ENCODE data around the gene SERBP1. TPM values are rescaled to one million over a fixed set of nuclear protein-coding genes. Genes with fewer than 3 reads are reported as not detected.

Gene SERBP1
- total and polyA plus RNA-seq, 12 donors, result 59.7 to 226 (median 154) TPM

DNA sequence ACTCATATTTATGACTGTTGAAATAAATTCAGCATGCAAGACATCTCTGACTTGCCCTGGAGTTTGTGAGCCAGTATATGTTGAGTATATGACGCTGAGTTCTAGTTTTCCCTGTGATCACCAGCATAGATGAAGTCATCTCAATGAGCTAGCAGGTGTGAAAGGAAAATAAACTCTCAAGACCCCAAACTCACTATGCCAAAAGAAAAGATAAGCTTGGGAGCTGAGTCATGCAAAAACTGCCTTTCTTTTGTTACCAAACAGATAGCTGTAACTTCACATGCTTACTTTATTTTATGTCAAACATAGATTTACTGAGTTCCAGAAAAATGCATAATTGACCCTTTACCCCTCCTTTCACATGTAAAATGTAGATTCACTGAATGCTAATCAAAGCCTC is 52.9 kb downstream of the SERBP1 start:
- intact Hi-C loops (cut with DNase I), result no loop called here
- TF ChIP-seq, protein P1, sequence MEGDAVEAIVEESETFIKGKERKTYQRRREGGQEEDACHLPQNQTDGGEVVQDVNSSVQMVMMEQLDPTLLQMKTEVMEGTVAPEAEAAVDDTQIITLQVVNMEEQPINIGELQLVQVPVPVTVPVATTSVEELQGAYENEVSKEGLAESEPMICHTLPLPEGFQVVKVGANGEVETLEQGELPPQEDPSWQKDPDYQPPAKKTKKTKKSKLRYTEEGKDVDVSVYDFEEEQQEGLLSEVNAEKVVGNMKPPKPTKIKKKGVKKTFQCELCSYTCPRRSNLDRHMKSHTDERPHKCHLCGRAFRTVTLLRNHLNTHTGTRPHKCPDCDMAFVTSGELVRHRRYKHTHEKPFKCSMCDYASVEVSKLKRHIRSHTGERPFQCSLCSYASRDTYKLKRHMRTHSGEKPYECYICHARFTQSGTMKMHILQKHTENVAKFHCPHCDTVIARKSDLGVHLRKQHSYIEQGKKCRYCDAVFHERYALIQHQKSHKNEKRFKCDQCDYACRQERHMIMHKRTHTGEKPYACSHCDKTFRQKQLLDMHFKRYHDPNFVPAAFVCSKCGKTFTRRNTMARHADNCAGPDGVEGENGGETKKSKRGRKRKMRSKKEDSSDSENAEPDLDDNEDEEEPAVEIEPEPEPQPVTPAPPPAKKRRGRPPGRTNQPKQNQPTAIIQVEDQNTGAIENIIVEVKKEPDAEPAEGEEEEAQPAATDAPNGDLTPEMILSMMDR (IDR thresholded peaks at IDR 0.05), result no peak
- TF ChIP-seq POLR2A (IDR thresholded peaks at IDR 0.05), result no peak
- Histone ChIP-seq H3K9me3 (replicated peaks in 1 of 3) (no peaks in the 10 kb centered on the region), H3K27ac (no peak overlapping the region), H3K27me3 (no peaks in the 10 kb centered on the region), H3K36me3 (replicated peaks in 1 of 2) (no peaks in the 10 kb centered on the region), H3K4me1 (replicated peaks in 1 of 2) (no peaks in the 10 kb centered on the region), H3K4me3 (no peak overlapping the region)
- WGBS, 4 donors, result 92 to 100% (median 98%) methylated on average over 1 of the region's 1 CpG
- DNase-seq, result no peak

DNA sequence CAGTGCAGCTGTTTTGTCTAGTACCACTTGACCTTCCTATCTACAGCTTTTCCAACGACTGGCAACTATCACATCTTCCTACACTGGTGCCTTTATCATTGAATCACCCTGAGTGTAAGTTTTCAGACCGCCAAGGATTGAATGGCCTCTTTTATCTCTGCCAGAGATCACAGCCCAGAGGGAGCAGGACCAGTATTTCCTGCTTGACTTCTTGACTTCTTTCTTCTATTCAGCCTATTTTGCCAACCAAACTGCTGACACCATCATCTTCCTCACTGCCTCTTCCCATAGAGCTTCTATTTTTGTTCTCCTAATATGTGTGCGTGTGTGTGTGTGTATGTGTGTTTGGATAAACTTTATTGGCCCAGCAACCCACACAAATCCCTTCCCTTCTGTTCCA is 53.8 kb downstream of the SERBP1 start:
- 56 to 70% (median 66%) methylated on average over 3 of the region's 3 CpGs for WGBS, 4 donors
- Histone ChIP-seq H3K4me1 (replicated peaks in 1 of 2) (no peaks in the 10 kb centered on the region), H3K36me3 (replicated peaks in 1 of 2) (no peaks in the 10 kb centered on the region), H3K27ac (no peak overlapping the region), H3K4me3 (no peak overlapping the region), H3K9me3 (replicated peaks in 1 of 3) (no peaks in the 10 kb centered on the region), H3K27me3 (no peaks in the 10 kb centered on the region)
- DNase-seq, result no peak
- no peak for TF ChIP-seq POLR2A (IDR thresholded peaks at IDR 0.05)
- TF ChIP-seq, protein P1 (IDR thresholded peaks at IDR 0.05), result no peak
- intact Hi-C loops (cut with DNase I), result no loop called here

DNA sequence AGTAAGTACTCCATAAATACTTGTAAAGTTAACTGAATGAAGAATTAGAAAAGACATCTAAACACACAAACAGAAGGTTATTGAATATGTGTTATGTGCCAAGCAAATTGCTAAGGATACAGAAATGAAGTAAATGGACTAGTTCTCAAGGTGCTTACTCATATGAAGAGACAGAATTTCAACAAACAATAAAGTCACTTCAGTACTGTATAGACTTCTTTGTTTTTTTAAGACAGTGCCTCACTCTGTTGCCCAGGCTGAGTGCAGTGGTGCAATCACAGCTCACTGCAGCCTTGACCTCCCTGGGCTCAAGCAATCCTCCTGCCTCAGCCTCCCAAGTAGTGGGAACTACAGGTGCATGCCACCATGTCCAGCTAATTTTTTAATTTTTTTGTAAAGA is 57.3 kb downstream of the SERBP1 start:
- DNase-seq, result no peak
- Histone ChIP-seq H3K36me3 (replicated peaks in 1 of 2) (no peaks in the 10 kb centered on the region), H3K27ac (no peak overlapping the region), H3K27me3 (no peaks in the 10 kb centered on the region), H3K9me3 (replicated peaks in 1 of 3) (no peaks in the 10 kb centered on the region), H3K4me1 (replicated peaks in 1 of 2) (no peaks in the 10 kb centered on the region), H3K4me3 (no peak overlapping the region)
- TF ChIP-seq POLR2A (IDR thresholded peaks at IDR 0.05), result no peak
- TF ChIP-seq, protein P1 (IDR thresholded peaks at IDR 0.05), result no peak
- intact Hi-C loops (cut with DNase I), result no loop called here

DNA sequence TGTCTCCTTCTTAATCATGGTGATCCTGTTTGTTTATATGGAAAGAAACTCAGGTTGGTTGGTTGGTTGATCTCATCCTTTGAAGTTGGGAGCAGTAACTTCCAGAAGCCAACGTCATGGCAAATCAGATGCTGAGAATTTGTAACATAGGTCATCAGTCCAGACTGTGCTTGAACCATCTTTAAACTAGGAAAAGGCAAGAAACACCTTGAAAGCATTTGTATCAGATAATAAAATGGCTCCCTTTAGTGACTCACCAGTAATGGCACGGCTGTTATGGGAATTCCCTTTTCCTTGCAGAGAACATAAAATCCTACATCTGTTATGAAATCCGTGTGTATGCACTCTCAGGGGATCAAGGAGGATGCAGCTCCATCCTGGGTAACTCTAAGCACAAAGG is 58.1 kb downstream of the SERBP1 start:
- Histone ChIP-seq H3K27me3 (no peaks in the 10 kb centered on the region), H3K9me3 (replicated peaks in 1 of 3) (no peaks in the 10 kb centered on the region), H3K27ac (no peak overlapping the region), H3K4me1 (replicated peaks in 1 of 2) (no peaks in the 10 kb centered on the region), H3K4me3 (no peak overlapping the region), H3K36me3 (replicated peaks in 1 of 2) (no peaks in the 10 kb centered on the region)
- DNase-seq, result no peak
- WGBS, 4 donors, result 64 to 75% (median 69%) methylated on average over 3 of the region's 3 CpGs
- intact Hi-C loops (cut with DNase I), result no loop called here
- no peak for TF ChIP-seq POLR2A (IDR thresholded peaks at IDR 0.05)
- TF ChIP-seq, protein P1 (IDR thresholded peaks at IDR 0.05), result no peak

All from adrenal gland (tissue), 12 donors.